H1 (cell line): ENCODE data around the gene CDYL. TPM values are rescaled to one million over a fixed set of nuclear protein-coding genes. Genes with fewer than 3 reads are reported as not detected.

Source experiments
- CTCF ChIA-PET: fragments of 300-600 bp; sonication (Branson Sonifier 250); formaldehyde crosslinking; loops from one replicate; lab custom pipeline; 2021; ENCODE audit not compliant: partially characterized antibody; lab: Charles Lee
- POLR2A ChIA-PET: fragments of 300-600 bp; sonication (Branson Sonifier 250); formaldehyde crosslinking; loops from one replicate; lab custom pipeline; 2021; ENCODE audit warnings: inconsistent platforms; ENCODE audit not compliant: partially characterized antibody; lab: Charles Lee
- DNase-seq, 2 experiments: peaks; one replicate each; pipeline versions ENCODE4 v3.0.0 to v3.0.0-alpha.2; 2010 to 2022; ENCODE audit warnings: low spot score in 2 of 2, low read depth in 1 of 2, mixed read lengths in 1 of 2
- FAIRE-seq: peaks from 2 replicates; lab custom pipeline; 2011; peaks lifted over from hg19 to GRCh38; lab: Jason Lieb, UNC
- H2AFZ ChIP-seq: 2 replicates; pipeline ENCODE4 v1.8.1; 2012; ENCODE audit warnings: low read length, inconsistent platforms
- H2AK5ac ChIP-seq: 2 replicates; pipeline ENCODE4 v1.6.1; 2013; ENCODE audit warnings: low read depth, low read length
- H2BK120ac ChIP-seq: replicated peaks from 2 replicates; pipeline ENCODE3; 2013; ENCODE audit warnings: low read depth, low read length, inconsistent platforms
- H2BK12ac ChIP-seq: 2 replicates; pipeline ENCODE4 v1.6.1; 2013; ENCODE audit warnings: low read depth, low read length
- H2BK15ac ChIP-seq: 2 replicates; pipeline ENCODE4 v1.6.1; 2013; ENCODE audit warnings: low read length
- H2BK20ac ChIP-seq: 2 replicates; pipeline ENCODE4 v1.6.1; 2013; ENCODE audit warnings: low read length
- H2BK5ac ChIP-seq: 2 replicates; pipeline ENCODE4 v1.6.1; 2013; ENCODE audit warnings: low read depth, low read length
- H3K14ac ChIP-seq: 2 replicates; pipeline ENCODE4 v1.6.1; 2013; ENCODE audit warnings: inconsistent platforms; ENCODE audit not compliant: insufficient read length
- H3K18ac ChIP-seq: 2 replicates; pipeline ENCODE4 v1.6.1; 2013; ENCODE audit warnings: low read length; ENCODE audit errors: extremely low read depth
- H3K23ac ChIP-seq: 2 replicates; pipeline ENCODE4 v1.6.1; 2013; ENCODE audit warnings: inconsistent platforms; ENCODE audit not compliant: insufficient read length
- H3K23me2 ChIP-seq: 2 replicates; pipeline ENCODE4 v1.6.1; 2013; ENCODE audit warnings: low read depth, low read length
- H3K27ac ChIP-seq: 2 replicates; pipeline ENCODE4 v1.6.1; 2011; ENCODE audit warnings: low read depth, low read length, inconsistent platforms
- H3K27me3 ChIP-seq, 4 experiments: replicated peaks in 1 of 4; 1 replicate in 1 of 4; 2 replicates in 3 of 4; pipeline versions ENCODE4 v1.6.1 to v1.8.1; 2011 to 2013; ENCODE audit warnings: low read length in 3 of 4, mild to moderate bottlenecking in 3 of 4, inconsistent platforms in 2 of 4, mixed read lengths in 2 of 4, moderate library complexity in 1 of 4; ENCODE audit not compliant: control insufficient read depth in 3 of 4, insufficient read depth in 3 of 4; ENCODE audit errors: extremely low read depth in 1 of 4
- H3K36me3 ChIP-seq, 4 experiments: 2 replicates each; pipeline versions ENCODE4 v1.6.1 to v1.8.1; 2011 to 2013; ENCODE audit warnings: mild to moderate bottlenecking in 4 of 4, low read length in 3 of 4, moderate library complexity in 2 of 4, control low read depth in 1 of 4, inconsistent platforms in 1 of 4; ENCODE audit not compliant: insufficient read depth in 4 of 4, control insufficient read depth in 2 of 4
- H3K4ac ChIP-seq: replicated peaks from 2 replicates; pipeline ENCODE3; 2013; ENCODE audit warnings: low read length, low read depth, mixed read lengths, inconsistent platforms; ENCODE audit not compliant: insufficient read length
- H3K4me1 ChIP-seq, 4 experiments: replicated peaks in 1 of 4; 1 replicate in 1 of 4; 2 replicates in 3 of 4; pipeline versions ENCODE4 v1.6.1 to v1.8.1; 2011 to 2013; ENCODE audit warnings: low read length in 3 of 4, inconsistent platforms in 2 of 4, mixed read lengths in 1 of 4; ENCODE audit not compliant: insufficient read depth in 4 of 4, control insufficient read depth in 3 of 4
- H3K4me2 ChIP-seq, 2 experiments: 2 replicates each; pipeline versions ENCODE4 v1.6.1 to v1.8.1; 2011 to 2013; ENCODE audit warnings: low read depth in 2 of 2, low read length in 2 of 2, control low read depth in 1 of 2, inconsistent platforms in 1 of 2, mild to moderate bottlenecking in 1 of 2; ENCODE audit not compliant: insufficient read depth in 1 of 2
- H3K4me3 ChIP-seq, 4 experiments: fragments of 200-600, 300-600 bp in 1 of 4; sonication (generic), shearing (Covaris generic), sonication (Bioruptor Twin) in 1 of 4; 2 replicates each; pipeline versions ENCODE4 v1.5.1 to v1.8.1; 2011 to 2016; ENCODE audit warnings: low read length in 4 of 4, low read depth in 3 of 4, control low read depth in 2 of 4, inconsistent platforms in 2 of 4, mild to moderate bottlenecking in 2 of 4, mixed read lengths in 1 of 4, moderate library complexity in 1 of 4; ENCODE audit not compliant: insufficient read depth in 2 of 4; ENCODE audit errors: extremely low read depth in 1 of 4
- H3K56ac ChIP-seq: replicated peaks from 2 replicates; pipeline ENCODE3; 2013; ENCODE audit warnings: low read depth, mild to moderate bottlenecking, mixed read lengths, low read length, inconsistent platforms; ENCODE audit not compliant: insufficient read length
- H3K79me1 ChIP-seq: 2 replicates; pipeline ENCODE4 v1.6.1; 2013; ENCODE audit warnings: low read depth, low read length, control low read depth
- H3K79me2 ChIP-seq, 2 experiments: 2 replicates each; pipeline versions ENCODE4 v1.6.1 to v1.8.1; 2012 to 2013; ENCODE audit warnings: low read length in 2 of 2, mild to moderate bottlenecking in 2 of 2, inconsistent platforms in 1 of 2; ENCODE audit not compliant: insufficient read depth in 2 of 2, control insufficient read depth in 1 of 2
- H3K9ac ChIP-seq, 4 experiments: replicated peaks in 1 of 4; 1 replicate in 1 of 4; 2 replicates in 3 of 4; pipeline versions ENCODE4 v1.6.1 to v1.8.1; 2011 to 2013; ENCODE audit warnings: low read depth in 3 of 4, low read length in 3 of 4, control low read depth in 2 of 4, mild to moderate bottlenecking in 2 of 4, moderate library complexity in 2 of 4, inconsistent platforms in 1 of 4; ENCODE audit errors: extremely low read depth in 1 of 4
- H3K9me3 ChIP-seq, 2 experiments: 2 replicates each; pipeline versions ENCODE4 v1.6.1 to v1.8.1; 2012 to 2013; ENCODE audit warnings: mild to moderate bottlenecking in 2 of 2, moderate library complexity in 2 of 2, control low read depth in 1 of 2, inconsistent platforms in 1 of 2, low read depth in 1 of 2, low read length in 1 of 2, mixed read lengths in 1 of 2; ENCODE audit not compliant: insufficient read depth in 2 of 2
- H4K20me1 ChIP-seq, 2 experiments: replicated peaks in 1 of 2; 2 replicates each; pipeline versions ENCODE3 to v1.8.1; 2011 to 2013; ENCODE audit warnings: inconsistent platforms in 2 of 2, low read length in 2 of 2, mild to moderate bottlenecking in 1 of 2; ENCODE audit not compliant: insufficient read depth in 2 of 2, control insufficient read depth in 1 of 2
- H4K5ac ChIP-seq: 2 replicates; pipeline ENCODE4 v1.6.1; 2013; ENCODE audit warnings: low read length, low read depth, mixed read lengths, inconsistent platforms; ENCODE audit not compliant: insufficient read length
- H4K8ac ChIP-seq: 2 replicates; pipeline ENCODE4 v1.8.0; 2013; ENCODE audit warnings: mild to moderate bottlenecking, moderate library complexity, low read length, inconsistent platforms; ENCODE audit not compliant: insufficient read depth; ENCODE audit errors: extremely low read depth
- H4K91ac ChIP-seq: replicated peaks from 2 replicates; pipeline ENCODE3; 2013; ENCODE audit warnings: low read length, mixed read lengths, inconsistent platforms; ENCODE audit not compliant: insufficient read length
- BACH1 ChIP-seq: IDR thresholded peaks from 2 replicates; pipeline ENCODE4 v1.6.1; 2012; ENCODE audit warnings: low read length, improper control_type of control experiment
- GTF2F1 ChIP-seq: IDR thresholded peaks from 2 replicates; pipeline ENCODE4 v1.6.1; 2012; ENCODE audit warnings: low read depth, low read length, improper control_type of control experiment, borderline replicate concordance
- KDM1A ChIP-seq: fragments of 200-600, 300-600 bp; sonication (generic); IDR thresholded peaks from 2 replicates; pipeline ENCODE4 v1.7.1; 2016; ENCODE audit warnings: mild to moderate bottlenecking, low read length, borderline replicate concordance
- KDM5A ChIP-seq: fragments of 200-600 bp; IDR thresholded peaks from 2 replicates; pipeline ENCODE4 v1.7.1; 2012; ENCODE audit warnings: mild to moderate bottlenecking, low read length, inconsistent platforms, mixed read lengths
- MAFK ChIP-seq: IDR thresholded peaks from 2 replicates; pipeline ENCODE4 v1.6.1; 2012; ENCODE audit warnings: low read depth, mild to moderate bottlenecking, improper control_type of control experiment, low read length
- RAD21 ChIP-seq, 2 experiments: IDR thresholded peaks in 1 of 2; conservative IDR thresholded peaks in 1 of 2; 2 replicates each; pipeline ENCODE4 v1.6.1; 2011; ENCODE audit warnings: low read depth in 2 of 2, low read length in 2 of 2, improper control_type of control experiment in 1 of 2, inconsistent platforms in 1 of 2, mild to moderate bottlenecking in 1 of 2, moderate library complexity in 1 of 2
- RBBP5 ChIP-seq: IDR thresholded peaks from 2 replicates; pipeline ENCODE4 v1.7.1; 2012; ENCODE audit warnings: low read depth, mild to moderate bottlenecking, inconsistent platforms, low read length, moderate library complexity, borderline replicate concordance
- ZNF274 ChIP-seq: IDR thresholded peaks from 2 replicates; pipeline ENCODE4 v1.7.0; 2012; ENCODE audit warnings: low read length, borderline replicate concordance; ENCODE audit errors: extremely low read depth
- WGBS, 2 experiments: shearing (Covaris generic) in 1 of 2; methylation state at CpG; one replicate each; pipeline versions ENCODE4 v1.1.6 to v1.1.7; 2013 to 2015; ENCODE audit warnings: low lambda C conversion rate in 2 of 2, mixed read lengths in 2 of 2, inconsistent platforms in 1 of 2, low coverage in 1 of 2, missing lambda C conversion rate in 1 of 2; ENCODE audit not compliant: insufficient replicate concordance in 2 of 2, insufficient coverage in 1 of 2, insufficient read length in 1 of 2; ENCODE audit errors: extremely low coverage in 1 of 2, missing lambda C conversion rate in 1 of 2; 5-methylcytosine and 5-hydroxymethylcytosine counted together
- polyA plus RNA-seq, 7 experiments: library from polyadenylated mRNA; depleted of rRNA in 3 of 7; stranded (reverse) in 5 of 7; unstranded in 2 of 7; fragments of >200 nt in 5 of 7; fragments of 200-250 nt in 2 of 7; gene quantifications; 1 replicate in 5 of 7; 2 replicates in 1 of 7; 4 replicates in 1 of 7; pipeline versions ENCODE4 v1.2.1 to v1.2.3, GENCODE V29; 2011 to 2013; ENCODE audit warnings: missing spikeins in 2 of 7, mixed read lengths in 2 of 7
- total RNA-seq: library from RNA; stranded (reverse); fragmentation: NEBNext Ultra II Directional; extraction: Animal tissue kit (Norgen Biotek cat#: 25700); gene quantifications from 2 replicates; pipeline ENCODE4 v1.2.1, GENCODE V29; 2021
- TF ChIP-seq, protein P1 (sequence below): IDR thresholded peaks from 2 replicates; pipeline ENCODE4 v1.6.1; 2012; ENCODE audit warnings: inconsistent platforms

CDYL gene
- total and polyA plus RNA-seq, 2 of the 8 experiments (the other 6 are each of a cell fraction or from before 2014, with no cell fraction given) = 56.4 to 119 TPM

DNA sequence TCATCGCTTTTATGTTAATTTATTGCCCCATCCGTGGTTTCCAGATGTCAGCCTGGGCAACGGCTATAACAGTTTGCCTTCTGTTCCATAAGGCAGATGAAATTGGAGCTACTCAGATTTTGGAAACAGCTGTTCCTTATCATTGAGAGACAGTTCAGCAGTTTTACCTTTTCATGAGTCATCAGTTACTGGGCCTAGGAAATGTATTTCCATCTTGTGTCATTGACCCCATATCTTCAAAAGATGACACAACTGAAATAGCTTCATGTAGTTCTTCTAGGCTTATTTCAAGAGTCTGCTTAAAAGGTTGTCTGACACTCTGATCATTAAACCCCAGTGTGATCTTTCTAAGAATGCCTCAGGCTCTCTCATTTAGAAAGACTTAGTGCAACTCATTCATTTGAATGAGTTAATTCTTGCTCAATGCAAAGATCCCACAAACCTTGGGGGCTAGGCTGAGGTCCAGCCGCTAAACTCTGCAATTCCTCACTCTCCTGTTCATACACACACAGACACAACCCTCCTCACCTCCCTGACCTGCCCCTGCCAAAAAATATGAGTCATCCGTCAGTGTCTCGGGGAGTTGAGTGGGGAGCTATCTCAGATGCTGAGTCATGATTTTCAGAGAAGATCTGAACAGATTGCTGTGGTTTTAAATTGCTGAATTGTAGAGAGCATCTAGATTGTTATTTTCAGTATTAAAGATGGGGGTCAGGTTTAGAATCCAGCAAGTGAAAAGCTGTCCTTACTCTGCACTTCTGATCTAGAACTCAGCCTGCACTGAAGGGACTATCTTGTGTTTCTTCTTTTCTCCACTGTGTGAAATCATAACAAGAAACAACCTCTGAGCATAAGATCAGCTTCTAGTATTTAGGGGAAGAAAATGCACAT is 165.8 kb downstream of the CDYL start:
- no peak overlapping the region for H2AFZ ChIP-seq
- no peak overlapping the region for H3K18ac ChIP-seq
- H2BK120ac ChIP-seq = no peak overlapping the region
- no peak overlapping the region for H3K4me3 ChIP-seq
- no peak overlapping the region for H2AK5ac ChIP-seq
- H3K36me3 ChIP-seq = peaks cover 4 to 42% (median 18%) of the 10 kb centered on the region in 4 experiments
- no peak overlapping the region for H3K14ac ChIP-seq
- ChIA-PET POLR2A (no interaction called here), CTCF (interaction anchor here (0.6 to 1.2 kb wide), 3 partner anchors 11 to 61 kb away, joined by 3 read pairs; no protein-coding TSS in a partner anchor)
- H3K9me3 ChIP-seq = no peaks in the 10 kb centered on the region
- TF ChIP-seq GTF2F1 (no peak), KDM1A (no peak), BACH1 (peak; percentile 84), RAD21 (IDR thresholded peaks at IDR 0.05 in 1 of 2, conservative IDR thresholded peaks at IDR 0.05 in 1 of 2; ENCODE audit: low read depth in 2 of 2, low read length in 2 of 2) (no peak), RBBP5 (no peak), ZNF274 (no peak), KDM5A (no peak), MAFK (peak; percentile 79)
- TF ChIP-seq, protein P1, sequence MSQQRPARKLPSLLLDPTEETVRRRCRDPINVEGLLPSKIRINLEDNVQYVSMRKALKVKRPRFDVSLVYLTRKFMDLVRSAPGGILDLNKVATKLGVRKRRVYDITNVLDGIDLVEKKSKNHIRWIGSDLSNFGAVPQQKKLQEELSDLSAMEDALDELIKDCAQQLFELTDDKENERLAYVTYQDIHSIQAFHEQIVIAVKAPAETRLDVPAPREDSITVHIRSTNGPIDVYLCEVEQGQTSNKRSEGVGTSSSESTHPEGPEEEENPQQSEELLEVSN = no peak
- H2BK5ac ChIP-seq = no peak overlapping the region
- peaks cover 0 to 17% of the 10 kb centered on the region in 2 experiments for H4K20me1 ChIP-seq
- peaks cover 0 to 34% of the 10 kb centered on the region in 2 experiments; a peak in 2 of 4 replicates for H3K79me2 ChIP-seq
- H3K27ac ChIP-seq = no peak overlapping the region
- no peaks in the 10 kb centered on the region for H3K27me3 ChIP-seq
- H3K79me1 ChIP-seq = peaks cover 6% of the 10 kb centered on the region; the same call in 1 of the 2 replicates
- no peak overlapping the region for H3K4me2 ChIP-seq
- FAIRE-seq = no peak
- H3K23me2 ChIP-seq = no peaks in the 10 kb centered on the region
- no peak overlapping the region for H3K56ac ChIP-seq
- H3K23ac ChIP-seq = no peak overlapping the region
- H3K4ac ChIP-seq = no peak overlapping the region
- H2BK15ac ChIP-seq = no peak overlapping the region
- no peak overlapping the region for H4K8ac ChIP-seq
- H2BK12ac ChIP-seq = no peak overlapping the region
- H3K4me1 ChIP-seq = no peaks in the 10 kb centered on the region; a peak in 2 of 7 replicates
- no peak overlapping the region for H4K5ac ChIP-seq
- 92% methylated on average over 6 of the region's 6 CpGs; no CpG with 5 or more reads in 1 of the 2 experiments for WGBS, 2 experiments
- H4K91ac ChIP-seq = no peak overlapping the region
- no peak for DNase-seq
- H3K9ac ChIP-seq = no peak overlapping the region
- no peak overlapping the region for H2BK20ac ChIP-seq
